Aorta (tissue), 5 donors: ENCODE results near the gene TSPAN3. TPM values are rescaled to one million over a fixed set of nuclear protein-coding genes. Genes with fewer than 3 reads are reported as not detected.

Experiments used
- ATAC-seq: fragments of 200-7000 bp; cut with Tn5 transposase; one replicate; pipeline ENCODE4 v1.9.1; 2022; ENCODE audit warnings: moderate library complexity; ENCODE audit not compliant: low FRiP score
- DNase-seq, 2 donors: peaks; one replicate each; pipeline ENCODE4 v3.0.0-alpha.2; 2020
- H3K27ac ChIP-seq, 2 donors: one replicate each; pipeline ENCODE4 v1.5.1; 2013; ENCODE audit warnings: low read length in 2 of 2, mild to moderate bottlenecking in 2 of 2, moderate library complexity in 2 of 2, control low read depth in 1 of 2, inconsistent platforms in 1 of 2, low read depth in 1 of 2
- H3K27me3 ChIP-seq, 2 donors: one replicate each; pipeline ENCODE4 v1.6.1; 2013; ENCODE audit warnings: control low read depth in 1 of 2, low read length in 1 of 2, mild to moderate bottlenecking in 1 of 2, moderate library complexity in 1 of 2; ENCODE audit not compliant: insufficient read depth in 2 of 2, control insufficient read depth in 1 of 2
- H3K36me3 ChIP-seq, 2 donors: one replicate each; pipeline ENCODE4 v1.6.1; 2013; ENCODE audit warnings: control low read depth in 1 of 2, low read length in 1 of 2, mild to moderate bottlenecking in 1 of 2; ENCODE audit not compliant: insufficient read depth in 2 of 2, control insufficient read depth in 1 of 2
- H3K4me1 ChIP-seq, 2 donors: one replicate each; pipeline ENCODE4 v1.6.1; 2013; ENCODE audit warnings: low read length in 2 of 2, control low read depth in 1 of 2, mild to moderate bottlenecking in 1 of 2, moderate library complexity in 1 of 2; ENCODE audit not compliant: insufficient read depth in 2 of 2, control insufficient read depth in 1 of 2
- H3K4me3 ChIP-seq, 2 donors: one replicate each; pipeline ENCODE4 v1.5.1; 2013; ENCODE audit warnings: low read length in 2 of 2, control low read depth in 1 of 2, mild to moderate bottlenecking in 1 of 2
- H3K9me3 ChIP-seq: one replicate; pipeline ENCODE4 v1.6.1; 2013; ENCODE audit warnings: mild to moderate bottlenecking, low read length; ENCODE audit not compliant: control insufficient read depth
- WGBS, 2 donors: extraction: QIAGEN DNeasy Blood & Tissue Kit; methylation state at CpG; one replicate each; pipeline ENCODE4 v1.1.7; 2013; 5-methylcytosine and 5-hydroxymethylcytosine counted together
- intact Hi-C, 2 donors: fragments of 100-400 bp; cut with DNase I; formaldehyde crosslinking; loops; one replicate each; pipeline versions ENCODE4 v1.14.2 to v1.15.0; 2022
- polyA plus RNA-seq, 2 donors: library from polyadenylated mRNA; stranded (reverse); fragments of 200-250 nt; gene quantifications; one replicate each; pipeline ENCODE4 v1.2.3, GENCODE V29; 2013
- total RNA-seq, 2 donors: library from RNA; stranded (reverse); fragmentation: NEBNext Ultra II Directional; extraction: Animal tissue kit (Norgen Biotek cat#: 25700); gene quantifications; one replicate each; pipeline ENCODE4 v1.2.1, GENCODE V29; 2021
- donor health status: healthy with polysubstance abuse.
- donor health status: Bipolar disorder and iron deficiency.
- donor health status: DM: no; HTN: no; CAD: no.
- donor health status: DM: no; HTN: no; CAD: no.
- donor health status: DM: yes; HTN: yes; CAD: no.

The TSPAN3 gene
- total and polyA plus RNA-seq, 4 donors: 106 to 123 (median 114) TPM

GRCh38 chr15:77009646-77010311, 61.1 kb downstream of the TSPAN3 start:
- intact Hi-C loops: no loop called here
- no peaks in the 10 kb centered on the region for H3K27me3 ChIP-seq
- ATAC-seq (peak; percentile 19), DNase-seq (peak in 1 of 2 donors; percentile 65)
- H3K36me3 ChIP-seq: no peaks in the 10 kb centered on the region
- 60 to 64% methylated on average over 14 of the region's 14 CpGs for WGBS, 2 donors
- no peak overlapping the region for H3K27ac ChIP-seq
- H3K4me3 ChIP-seq: no peak overlapping the region
- no peaks in the 10 kb centered on the region for H3K9me3 ChIP-seq
- H3K4me1 ChIP-seq: no peaks in the 10 kb centered on the region

DNA sequence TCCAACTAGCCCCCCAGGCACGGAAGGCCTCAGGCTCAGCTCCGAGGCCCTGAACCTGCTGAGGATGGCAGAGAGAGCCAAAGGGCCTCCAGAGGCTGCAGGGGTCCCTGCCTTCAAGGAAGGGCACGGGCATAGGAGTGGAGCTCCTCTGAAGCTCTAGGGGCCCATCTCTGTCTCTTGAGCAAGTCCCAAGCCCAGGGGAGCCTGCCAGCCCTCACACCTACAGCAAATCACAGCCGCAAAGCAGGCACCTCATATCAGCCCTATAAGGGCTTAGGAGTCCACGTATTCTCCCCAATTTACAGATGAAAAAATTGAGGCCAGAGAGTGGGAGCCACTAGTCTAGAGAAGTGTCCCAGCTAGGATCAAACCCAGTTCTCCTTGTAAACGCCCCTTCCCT, 61.7 kb downstream of the TSPAN3 start:
- intact Hi-C loops: no loop called here
- DNase-seq: peak in 1 of 2 donors; percentile 25
- WGBS, 2 donors: 92% methylated on average over 6 of the region's 6 CpGs
- no peaks in the 10 kb centered on the region for H3K9me3 ChIP-seq
- no peak overlapping the region for H3K27ac ChIP-seq
- no peaks in the 10 kb centered on the region for H3K27me3 ChIP-seq
- no peaks in the 10 kb centered on the region for H3K4me1 ChIP-seq
- no peaks in the 10 kb centered on the region for H3K36me3 ChIP-seq
- H3K4me3 ChIP-seq: no peak overlapping the region
- ATAC-seq: no peak

- peak; percentile 52 for ATAC-seq
- Histone ChIP-seq H3K4me3 (no peak overlapping the region), H3K4me1 (no peaks in the 10 kb centered on the region), H3K27me3 (no peaks in the 10 kb centered on the region), H3K9me3 (no peaks in the 10 kb centered on the region), H3K27ac (no peak overlapping the region), H3K36me3 (no peaks in the 10 kb centered on the region)
- intact Hi-C loops: no loop called here
- WGBS, 2 donors: 85 to 94% methylated on average over 4 of the region's 4 CpGs
- DNase-seq: peak in 1 of 2 donors; percentile 93
Observed at GRCh38 chr15:77004189-77004588, 66.7 kb downstream of the TSPAN3 start.

- WGBS, 2 donors: 90 to 91% methylated on average over 16 of the region's 16 CpGs
- Histone ChIP-seq H3K27ac (no peak overlapping the region), H3K4me3 (no peak overlapping the region), H3K27me3 (no peaks in the 10 kb centered on the region), H3K36me3 (no peaks in the 10 kb centered on the region), H3K9me3 (no peaks in the 10 kb centered on the region), H3K4me1 (no peaks in the 10 kb centered on the region)
- ATAC-seq: peak; percentile 55
- peak; percentile 76 to 90 for DNase-seq
- intact Hi-C loops: no loop called here
Observed at GRCh38 chr15:77002954-77003912, 67.7 kb downstream of the TSPAN3 start.

DNA sequence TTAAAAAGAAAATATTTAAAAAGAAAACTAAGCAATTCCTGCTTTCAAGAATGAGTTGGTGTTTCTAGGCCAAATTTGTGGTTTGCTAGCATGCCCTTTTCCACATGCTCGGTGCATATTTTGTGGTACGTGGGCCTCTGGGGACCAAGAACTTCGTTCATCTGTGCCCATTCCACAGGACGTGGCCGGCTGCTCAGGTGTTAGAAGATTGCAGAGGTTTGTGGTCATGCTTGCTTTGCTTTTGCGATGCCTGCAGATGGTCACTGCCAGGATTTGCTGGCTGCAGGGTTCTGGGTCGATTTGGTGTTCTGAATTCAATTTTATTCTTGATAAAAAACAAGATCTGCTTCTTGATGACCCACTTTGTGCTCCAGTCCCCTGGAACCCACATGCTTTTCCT, 68.5 kb downstream of the TSPAN3 start:
- no peaks in the 10 kb centered on the region for H3K4me1 ChIP-seq
- DNase-seq (peak; percentile 35 to 52), ATAC-seq (no peak)
- 52 to 56% methylated on average over 7 of the region's 7 CpGs for WGBS, 2 donors
- no peaks in the 10 kb centered on the region for H3K27me3 ChIP-seq
- intact Hi-C loops: no loop called here
- no peak overlapping the region for H3K27ac ChIP-seq
- no peak overlapping the region for H3K4me3 ChIP-seq
- H3K9me3 ChIP-seq: no peaks in the 10 kb centered on the region
- no peaks in the 10 kb centered on the region for H3K36me3 ChIP-seq

- 77 to 81% methylated on average over 4 of the region's 4 CpGs for WGBS, 2 donors
- no peak overlapping the region for H3K4me3 ChIP-seq
- H3K27ac ChIP-seq: no peak overlapping the region
- no peaks in the 10 kb centered on the region for H3K4me1 ChIP-seq
- no peaks in the 10 kb centered on the region for H3K27me3 ChIP-seq
- intact Hi-C loops: no loop called here
- peak; percentile 21 to 28 for DNase-seq
- no peaks in the 10 kb centered on the region for H3K9me3 ChIP-seq
- H3K36me3 ChIP-seq: no peaks in the 10 kb centered on the region
- no peak for ATAC-seq
Observed at GRCh38 chr15:77001966-77002365, 68.9 kb downstream of the TSPAN3 start.

- WGBS, 2 donors: 80 to 87% methylated on average over 4 of the region's 4 CpGs
- intact Hi-C loops: no loop called here
- Histone ChIP-seq H3K9me3 (no peaks in the 10 kb centered on the region), H3K27me3 (no peaks in the 10 kb centered on the region), H3K27ac (no peak overlapping the region), H3K4me1 (no peaks in the 10 kb centered on the region), H3K4me3 (no peak overlapping the region), H3K36me3 (no peaks in the 10 kb centered on the region)
- peak; percentile 21 to 66 for DNase-seq
- no peak for ATAC-seq
Observed at GRCh38 chr15:77001351-77001750, 69.6 kb downstream of the TSPAN3 start.

DNA sequence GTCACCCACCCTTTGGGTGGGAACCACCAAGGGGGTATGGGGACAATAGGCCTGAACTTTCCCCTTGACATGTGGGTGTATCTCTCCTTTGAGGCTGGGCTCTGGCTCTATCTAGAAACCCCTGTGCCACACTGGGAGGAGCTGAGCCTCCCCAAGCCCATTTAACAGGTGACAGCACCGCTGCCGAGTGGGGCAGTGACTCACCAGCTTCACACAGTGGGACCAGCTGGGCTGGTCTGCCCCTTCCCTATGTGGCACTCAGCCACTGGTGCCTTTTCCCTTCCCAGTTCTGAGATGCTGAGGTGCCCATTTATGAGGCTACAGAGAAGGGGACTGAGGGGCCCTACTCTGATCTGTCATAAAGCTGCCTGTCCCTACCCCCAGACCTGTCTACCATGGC, 70.9 kb downstream of the TSPAN3 start:
- Histone ChIP-seq H3K27me3 (no peaks in the 10 kb centered on the region), H3K9me3 (no peaks in the 10 kb centered on the region), H3K36me3 (no peaks in the 10 kb centered on the region), H3K27ac (no peak overlapping the region), H3K4me3 (no peak overlapping the region), H3K4me1 (no peaks in the 10 kb centered on the region)
- intact Hi-C loops: no loop called here
- DNase-seq (peak; percentile 35 to 40), ATAC-seq (no peak)
- WGBS, 2 donors: 75 to 77% methylated on average over 2 of the region's 2 CpGs
